SU-DHL-6 (cell line): ENCODE measurements around the gene TNIP3.

Experiments used
- H2AFZ ChIP-seq: fragments of 200-600 bp; sonication (generic); 2 replicates; pipeline ENCODE4 v1.6.1; 2014; ENCODE audit warnings: low read depth, mild to moderate bottlenecking, moderate library complexity, mixed read lengths, antibody characterized with exemption, low read length; ENCODE audit not compliant: severe bottlenecking
- H3F3A ChIP-seq: fragments of 200-600 bp; shearing (Covaris generic); 2 replicates; pipeline ENCODE4 v1.6.0; 2016; ENCODE audit warnings: antibody characterized with exemption, mild to moderate bottlenecking; ENCODE audit not compliant: insufficient read depth
- H3K27ac ChIP-seq: fragments of 200-600 bp; sonication (generic); 2 replicates; pipeline ENCODE4 v1.5.1; 2016; ENCODE audit warnings: low read depth, mild to moderate bottlenecking, low read length, moderate library complexity, mixed read lengths
- H3K27me3 ChIP-seq: fragments of 200-600 bp; sonication (generic), shearing (Covaris generic); 2 replicates; pipeline ENCODE4 v1.6.0; 2014; ENCODE audit warnings: mild to moderate bottlenecking, low read length
- H3K36me3 ChIP-seq: fragments of 200-600 bp; sonication (generic); 2 replicates; pipeline ENCODE4 v1.6.1; 2014; ENCODE audit warnings: mild to moderate bottlenecking, low read length, mixed read lengths
- H3K4me2 ChIP-seq: fragments of 300-600, 200-600 bp; shearing (Covaris generic), sonication (generic); 2 replicates; pipeline ENCODE4 v1.6.0; 2014; ENCODE audit warnings: low read length, low read depth, mild to moderate bottlenecking; ENCODE audit not compliant: poor library complexity, severe bottlenecking
- H3K4me3 ChIP-seq: fragments of 200-600 bp; sonication (generic); 2 replicates; pipeline ENCODE4 v1.5.1; 2014; ENCODE audit warnings: antibody characterized with exemption, low read length, mild to moderate bottlenecking, mixed read lengths; ENCODE audit not compliant: insufficient read depth, poor library complexity, severe bottlenecking
- H3K79me2 ChIP-seq: fragments of 200-600 bp; sonication (generic); 2 replicates; pipeline ENCODE4 v1.6.1; 2014; ENCODE audit warnings: mild to moderate bottlenecking, low read length, moderate library complexity; ENCODE audit not compliant: insufficient read depth
- H3K9ac ChIP-seq: fragments of 200-600 bp; sonication (generic); 2 replicates; pipeline ENCODE4 v1.7.0; 2014; ENCODE audit warnings: mild to moderate bottlenecking, low read length
- H3K9me2 ChIP-seq: fragments of 200-600 bp; sonication (generic); replicated peaks from 2 replicates; pipeline ENCODE4 v1.6.1; 2014; ENCODE audit warnings: low read length; ENCODE audit not compliant: insufficient read depth
- H3K9me3 ChIP-seq: fragments of 200-600 bp; sonication (generic); 2 replicates; pipeline ENCODE4 v1.6.1; 2014; ENCODE audit warnings: low read length, mixed read lengths; ENCODE audit not compliant: insufficient read depth
- H4K20me1 ChIP-seq: fragments of 200-600 bp; sonication (generic); 2 replicates; pipeline ENCODE4 v1.6.1; 2014; ENCODE audit warnings: low read depth, mild to moderate bottlenecking, antibody characterized with exemption, low read length, moderate library complexity, mixed read lengths
- EZH2phosphoT487 ChIP-seq: fragments of 200-600 bp; sonication (generic), shearing (Covaris generic); conservative IDR thresholded peaks from 2 replicates; pipeline ENCODE4 v1.6.1; 2018; ENCODE audit warnings: mild to moderate bottlenecking, antibody characterized with exemption, low read length, moderate library complexity, mixed read lengths
- TF ChIP-seq, protein P1 (sequence below): fragments of 200-600 bp; sonication (generic); IDR thresholded peaks from one replicate; pipeline ENCODE4 v1.5.1; 2017; ENCODE audit warnings: antibody characterized with exemption, mild to moderate bottlenecking, low read length, moderate library complexity; ENCODE audit not compliant: insufficient read depth, poor library complexity, severe bottlenecking

Gene TNIP3

GRCh38 chr4:121100093-121100775 is 63.9 kb downstream of the TNIP3 start:
- H3K9me3 ChIP-seq: no peaks in the 10 kb centered on the region
- H3K27me3 ChIP-seq: no peaks in the 10 kb centered on the region
- no peaks in the 10 kb centered on the region for H3K36me3 ChIP-seq
- no peak overlapping the region for H3K4me2 ChIP-seq
- no peaks in the 10 kb centered on the region for H3K9me2 ChIP-seq
- no peaks in the 10 kb centered on the region for H3F3A ChIP-seq
- H3K27ac ChIP-seq: no peak overlapping the region
- H4K20me1 ChIP-seq: no peaks in the 10 kb centered on the region
- H3K9ac ChIP-seq: no peak overlapping the region
- H3K4me3 ChIP-seq: no peak overlapping the region
- H2AFZ ChIP-seq: no peak overlapping the region
- no peaks in the 10 kb centered on the region for H3K79me2 ChIP-seq
- TF ChIP-seq, protein P1, sequence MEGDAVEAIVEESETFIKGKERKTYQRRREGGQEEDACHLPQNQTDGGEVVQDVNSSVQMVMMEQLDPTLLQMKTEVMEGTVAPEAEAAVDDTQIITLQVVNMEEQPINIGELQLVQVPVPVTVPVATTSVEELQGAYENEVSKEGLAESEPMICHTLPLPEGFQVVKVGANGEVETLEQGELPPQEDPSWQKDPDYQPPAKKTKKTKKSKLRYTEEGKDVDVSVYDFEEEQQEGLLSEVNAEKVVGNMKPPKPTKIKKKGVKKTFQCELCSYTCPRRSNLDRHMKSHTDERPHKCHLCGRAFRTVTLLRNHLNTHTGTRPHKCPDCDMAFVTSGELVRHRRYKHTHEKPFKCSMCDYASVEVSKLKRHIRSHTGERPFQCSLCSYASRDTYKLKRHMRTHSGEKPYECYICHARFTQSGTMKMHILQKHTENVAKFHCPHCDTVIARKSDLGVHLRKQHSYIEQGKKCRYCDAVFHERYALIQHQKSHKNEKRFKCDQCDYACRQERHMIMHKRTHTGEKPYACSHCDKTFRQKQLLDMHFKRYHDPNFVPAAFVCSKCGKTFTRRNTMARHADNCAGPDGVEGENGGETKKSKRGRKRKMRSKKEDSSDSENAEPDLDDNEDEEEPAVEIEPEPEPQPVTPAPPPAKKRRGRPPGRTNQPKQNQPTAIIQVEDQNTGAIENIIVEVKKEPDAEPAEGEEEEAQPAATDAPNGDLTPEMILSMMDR: no peak
- no peak for TF ChIP-seq EZH2phosphoT487

DNA sequence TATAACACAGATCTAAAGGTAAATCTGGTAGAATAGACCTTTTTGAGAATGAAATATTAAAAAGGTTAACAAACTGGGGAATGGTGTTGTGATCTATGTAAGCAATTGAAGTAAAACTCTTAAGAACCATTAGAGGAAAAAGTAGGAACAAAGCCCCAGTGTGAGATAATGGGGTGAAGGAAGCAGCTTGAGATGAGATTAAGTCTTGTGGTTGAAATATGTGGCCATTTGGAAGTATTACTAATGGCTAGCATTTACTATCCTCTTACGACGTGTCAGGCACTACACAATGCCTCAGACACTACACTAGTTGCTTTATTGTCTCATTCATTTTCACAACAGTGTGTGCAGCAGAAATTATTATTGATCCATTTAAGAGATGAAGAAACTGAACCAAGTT is 65.9 kb downstream of the TNIP3 start:
- Histone ChIP-seq H3K9me2 (no peaks in the 10 kb centered on the region), H4K20me1 (no peaks in the 10 kb centered on the region), H3K4me2 (no peak overlapping the region), H3K27ac (no peak overlapping the region), H3K9me3 (no peaks in the 10 kb centered on the region), H3K27me3 (no peaks in the 10 kb centered on the region), H3K4me3 (no peak overlapping the region), H3K36me3 (no peaks in the 10 kb centered on the region), H3K79me2 (no peaks in the 10 kb centered on the region), H3F3A (no peaks in the 10 kb centered on the region), H2AFZ (no peak overlapping the region), H3K9ac (no peak overlapping the region)
- TF ChIP-seq, protein P1: no peak

DNA sequence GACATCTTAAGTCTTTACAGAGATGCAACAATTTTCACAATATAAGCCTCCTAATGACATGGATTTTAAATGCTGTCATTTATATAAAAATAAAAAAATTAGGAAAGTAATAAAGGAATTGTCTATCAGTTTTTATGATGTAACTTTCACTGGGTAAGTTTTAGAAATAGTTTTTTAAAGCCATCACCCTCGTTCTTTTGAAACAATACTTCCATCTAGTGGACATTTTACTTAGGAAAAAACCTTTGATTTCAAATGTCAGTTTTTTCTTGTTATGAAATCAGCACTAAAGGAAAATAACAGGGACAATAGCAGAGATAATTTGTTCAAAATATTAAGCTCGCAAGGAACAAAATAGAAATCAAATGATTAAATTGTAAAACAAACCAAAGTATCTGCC is 67.5 kb downstream of the TNIP3 start:
- Histone ChIP-seq H3K9me2 (no peaks in the 10 kb centered on the region), H3K4me3 (no peak overlapping the region), H3K9me3 (no peaks in the 10 kb centered on the region), H3K27ac (no peak overlapping the region), H3K27me3 (no peaks in the 10 kb centered on the region), H3F3A (no peaks in the 10 kb centered on the region), H4K20me1 (no peaks in the 10 kb centered on the region), H3K79me2 (no peaks in the 10 kb centered on the region), H3K36me3 (no peaks in the 10 kb centered on the region), H3K4me2 (no peak overlapping the region), H2AFZ (no peak overlapping the region), H3K9ac (no peak overlapping the region)
- TF ChIP-seq, protein P1: no peak
- no peak for TF ChIP-seq EZH2phosphoT487
